ENCODE measurements around the gene COL23A1.

DNA sequence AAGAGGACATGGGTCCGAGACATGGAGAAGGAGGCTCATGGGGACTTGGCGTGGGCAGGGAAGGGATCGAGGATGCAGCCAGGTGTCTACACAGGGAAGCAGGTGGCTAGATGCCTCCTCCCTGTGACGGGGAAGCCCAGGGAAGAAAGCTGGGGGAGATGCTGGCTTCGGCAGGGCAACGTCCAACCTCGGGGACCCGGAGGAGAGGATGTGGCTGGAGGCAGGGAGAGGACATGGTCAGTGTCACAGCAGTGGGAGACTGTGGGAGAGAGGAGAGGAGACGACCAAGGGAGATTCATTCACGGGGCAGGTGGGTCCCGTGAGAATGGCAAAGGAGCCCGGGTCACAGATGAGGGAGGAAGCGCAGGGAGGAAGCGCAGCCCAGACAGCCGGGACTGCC, 284.4 kb downstream of the COL23A1 start:
- TF ChIP-seq JUN (IDR thresholded peaks at IDR 0.05) = no peak
- no peak for TF ChIP-seq MAZ (IDR thresholded peaks at IDR 0.05; ENCODE audit: borderline replicate concordance, low read depth, low read length)
- TF ChIP-seq CTCF (IDR thresholded peaks at IDR 0.05) = no peak

Data from A549 (cell line).